ENCODE results near the gene EFNA1.
A peak's percentile ranks its signal among the peaks of the same experiment; 100 is the strongest.

GRCh38 chr1:155167166-155168104 lies 39.8 kb downstream of the EFNA1 start:
- no peak for TF ChIP-seq POLR2AphosphoS5 (IDR thresholded peaks at IDR 0.05)
- TF ChIP-seq CTCF (IDR thresholded peaks at IDR 0.05): peak; percentile 81 to 91
- no peak for TF ChIP-seq EP300 (IDR thresholded peaks at IDR 0.05)
